HG03439 (cell line): ENCODE measurements around the gene PRR19.
"Not testable (repeated sequence)": the region's sequence is repeated elsewhere in the genome, so short reads cannot be mapped to it uniquely, and the experiment has no call there.

Source experiments
- ATAC-seq: cut with Tn5 transposase; IDR thresholded peaks from one replicate; pipeline ENCODE4 v1.9.1; 2021; ENCODE audit warnings: mild to moderate bottlenecking, moderate library complexity; ENCODE audit not compliant: unreplicated experiment

Gene PRR19, protein sequence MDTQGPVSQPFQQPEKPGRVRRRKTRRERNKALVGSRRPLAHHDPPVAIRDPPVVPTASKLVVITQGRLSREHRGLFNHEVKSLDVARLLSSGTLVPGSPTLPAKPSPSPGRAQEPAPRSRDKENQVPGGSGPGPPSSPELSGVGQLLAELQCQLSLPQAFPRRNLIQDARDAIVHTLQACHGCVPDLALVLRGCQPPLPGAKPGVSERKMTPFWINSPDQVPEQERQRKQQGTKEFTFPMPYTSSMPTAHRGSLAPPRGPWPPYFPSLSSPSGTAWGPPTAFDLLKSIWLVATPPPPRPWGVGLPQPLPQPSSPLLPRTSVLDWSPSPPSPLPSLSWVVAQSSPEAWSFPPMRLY

DNA sequence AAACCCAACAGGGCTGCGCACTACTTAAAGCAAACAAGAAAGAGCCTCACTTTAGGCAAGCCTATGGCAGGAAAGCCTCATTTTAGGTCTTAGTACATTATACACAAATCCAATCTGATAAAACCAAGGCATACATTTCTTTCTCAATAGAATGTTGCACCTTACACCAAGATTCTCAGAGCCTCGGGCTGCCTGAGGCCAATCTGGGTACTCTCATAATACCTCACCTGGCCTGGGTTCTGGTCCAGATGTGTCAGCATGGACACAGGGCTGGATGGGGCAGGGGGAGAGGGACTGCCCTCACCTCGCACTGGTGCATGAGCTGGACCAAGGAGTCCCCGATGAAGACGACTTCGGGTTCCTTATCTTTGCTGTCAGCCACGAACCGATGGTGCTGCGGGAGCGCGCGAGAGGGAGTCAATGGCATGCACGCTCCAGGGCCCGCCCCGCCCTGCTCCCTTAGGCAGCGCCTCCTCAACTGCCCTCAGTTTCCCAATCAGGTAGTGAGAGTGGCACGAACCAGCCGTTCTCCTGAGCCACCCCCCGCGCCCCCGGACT is at the start of gene PRR19:
Gene PRR19 (plus strand): TSS at position 487 of the 558 bp plus-strand sequence. CDS start 7,453 bp downstream, outside the sequence.
- no peak for ATAC-seq

DNA sequence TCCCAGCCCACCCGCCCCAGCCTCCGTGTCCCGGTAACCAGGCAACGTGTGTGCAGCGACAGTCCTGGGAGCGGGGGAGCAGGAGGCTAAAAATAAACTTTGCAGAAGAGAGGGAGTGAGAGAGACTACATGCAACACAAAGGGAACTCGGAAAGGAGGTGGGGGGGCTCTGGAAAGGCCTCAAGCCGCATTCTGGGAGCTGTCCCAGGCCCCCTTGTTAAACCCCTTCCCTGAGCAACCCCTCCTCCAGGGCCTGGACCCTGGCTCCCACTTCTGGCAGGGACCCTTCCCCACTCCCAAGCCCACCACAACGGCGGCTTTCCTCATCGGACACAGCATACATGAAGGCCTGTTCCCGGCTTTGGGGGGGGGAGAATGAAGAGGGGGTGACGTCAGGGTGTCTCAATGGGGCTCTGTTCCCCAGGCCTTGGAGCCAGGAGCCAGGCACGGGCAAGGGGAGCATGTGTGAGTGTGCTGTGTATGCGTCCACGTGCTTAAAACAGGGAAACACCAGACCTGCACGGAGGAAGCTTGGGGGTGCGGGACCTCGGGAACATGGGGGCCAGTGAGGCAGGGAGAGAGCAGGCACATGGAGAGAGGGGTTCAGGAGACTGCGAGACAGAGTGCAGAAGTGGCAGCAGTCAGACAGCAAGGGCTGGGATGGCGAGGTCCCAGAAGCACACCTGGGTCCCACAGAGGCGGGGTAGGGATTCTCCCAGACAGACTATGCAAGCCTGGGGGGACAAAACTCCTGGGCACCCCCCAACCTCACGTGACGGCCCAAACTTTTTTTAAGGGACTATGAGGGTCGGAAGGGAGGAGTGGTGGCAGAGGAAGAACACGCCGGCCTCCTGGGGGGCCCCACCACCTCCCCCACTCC is 49.3 kb upstream of the PRR19 start:
- ATAC-seq: no peak

DNA sequence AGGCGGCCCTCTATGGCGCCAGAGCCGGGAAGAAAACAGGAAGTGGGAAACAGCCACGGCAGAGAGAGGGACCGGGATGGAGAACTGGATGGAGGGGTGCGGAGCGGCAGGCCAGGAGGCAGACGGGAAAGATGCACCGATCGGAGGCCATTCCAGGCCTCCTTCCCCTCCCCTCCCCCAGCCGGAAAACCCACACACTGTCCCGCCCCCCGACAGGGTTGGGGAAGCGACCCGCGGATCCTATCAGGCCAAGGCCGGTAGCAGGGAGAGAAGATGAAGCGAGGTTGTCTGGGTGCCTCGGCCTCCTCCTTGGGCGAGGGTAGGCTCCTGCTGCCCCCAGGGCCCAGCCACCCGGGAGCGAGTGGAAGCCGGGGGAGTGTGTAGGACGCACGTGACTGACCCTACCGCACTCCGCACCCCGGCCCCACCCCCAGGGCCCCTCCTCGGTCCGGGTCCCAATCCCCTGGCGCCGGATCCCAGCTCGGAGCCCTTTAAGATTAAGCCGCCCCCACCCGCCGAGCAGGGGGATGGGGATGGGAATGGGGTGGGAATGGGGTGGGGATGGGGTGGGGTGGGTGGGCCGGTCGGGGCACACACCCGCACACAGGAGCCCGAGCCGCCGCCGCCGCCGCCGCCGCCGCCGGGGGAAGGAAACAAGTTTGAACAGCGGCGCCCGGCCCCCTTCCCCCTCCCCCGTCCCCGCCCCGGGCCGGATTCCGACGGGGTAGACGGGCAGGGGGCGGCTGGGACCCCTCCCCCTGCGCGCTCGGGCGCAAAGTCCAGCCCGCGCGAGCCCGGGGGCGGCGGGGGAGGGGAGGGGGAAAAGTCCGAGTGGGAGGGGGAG is 48.5 kb upstream of the PRR19 start:
- ATAC-seq: peak; percentile 14

DNA sequence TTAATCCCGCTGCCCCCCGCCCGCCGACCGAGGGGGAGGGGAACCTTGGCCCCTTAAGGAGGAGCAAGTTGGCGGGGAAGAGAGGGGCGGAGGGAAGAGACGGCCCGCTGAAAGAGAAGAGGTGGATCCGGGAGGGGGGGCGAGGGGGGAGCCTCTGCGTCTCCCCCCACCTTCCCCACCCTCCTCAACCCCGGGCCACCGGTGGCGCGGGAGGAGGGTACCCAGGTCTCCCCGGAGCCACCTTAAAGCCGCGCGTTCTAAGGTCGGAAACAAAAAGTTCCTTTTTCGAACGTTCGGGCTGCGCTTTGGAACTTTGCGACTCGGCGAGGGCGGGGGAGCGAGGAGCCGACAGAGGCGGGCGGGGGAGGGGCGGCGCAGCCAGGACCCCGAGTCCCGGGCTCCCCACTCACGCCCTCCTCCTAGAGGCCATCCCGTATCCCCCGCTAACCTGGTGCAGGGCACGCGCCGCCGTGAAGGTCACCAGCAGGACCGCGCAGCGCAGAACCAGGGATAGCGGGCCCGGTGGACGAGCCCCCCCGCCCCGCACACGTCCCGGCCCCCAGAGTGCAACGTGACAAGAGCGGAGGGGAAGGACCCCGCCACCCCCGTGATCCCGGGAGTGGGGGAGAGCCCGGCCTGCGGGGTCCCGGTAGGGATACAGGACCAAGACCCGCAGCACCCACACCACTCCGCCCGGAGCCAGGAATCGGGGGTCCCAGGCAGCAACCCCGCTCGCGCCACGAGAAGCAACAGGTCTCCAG is 47.7 kb upstream of the PRR19 start:
- peak; percentile 31 for ATAC-seq

DNA sequence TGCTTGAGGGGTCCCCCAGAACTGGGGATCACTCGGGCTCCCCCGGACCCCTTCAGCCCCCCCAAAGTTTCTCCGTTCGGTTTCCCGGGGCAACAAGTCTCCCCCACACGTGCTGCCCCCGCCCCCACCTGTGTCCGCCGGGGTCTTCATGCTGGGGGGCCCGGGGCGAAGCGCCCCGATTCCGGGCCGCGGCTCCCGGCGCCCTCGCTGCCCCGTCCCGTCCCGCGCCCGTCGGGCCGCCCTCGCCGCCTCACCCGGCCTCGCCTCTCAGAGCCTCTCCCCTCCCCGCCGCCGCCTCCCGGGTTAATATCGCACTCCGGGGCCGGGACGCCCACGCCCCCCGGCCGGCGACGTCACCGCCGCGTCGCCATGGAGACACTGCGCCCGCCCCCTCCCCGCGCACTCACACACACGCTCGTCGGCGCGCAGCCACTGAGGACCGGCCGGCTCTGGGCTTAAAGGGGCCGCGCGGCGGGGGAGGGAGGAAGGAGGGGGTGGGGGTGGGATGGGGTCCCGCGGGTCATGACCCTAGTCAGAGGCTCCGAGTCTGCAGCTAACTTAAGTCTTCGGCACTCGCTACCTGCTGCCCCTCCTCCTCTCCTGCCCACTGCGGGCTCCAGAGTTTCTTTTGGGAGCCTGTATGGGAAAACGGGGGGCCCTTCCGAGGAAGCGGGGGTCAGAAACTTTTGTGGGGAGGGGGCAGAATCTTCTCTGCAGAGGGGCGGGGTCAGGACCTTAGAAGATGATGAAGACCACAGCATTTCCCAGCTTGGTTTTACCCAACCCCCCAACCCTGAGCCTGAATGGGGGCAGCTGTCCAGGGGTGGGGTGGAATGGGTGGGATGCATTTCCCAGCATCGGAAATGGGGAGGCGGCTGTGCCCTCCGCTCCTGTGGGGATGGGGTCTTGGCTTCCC is 46.8 kb upstream of the PRR19 start, which contains the start of gene ERF:
Gene ERF (minus strand): TSS at position 279 of the 916 bp plus-strand sequence. CDS start 129 bp downstream, at position 150.
- ATAC-seq: peak; percentile 66

DNA sequence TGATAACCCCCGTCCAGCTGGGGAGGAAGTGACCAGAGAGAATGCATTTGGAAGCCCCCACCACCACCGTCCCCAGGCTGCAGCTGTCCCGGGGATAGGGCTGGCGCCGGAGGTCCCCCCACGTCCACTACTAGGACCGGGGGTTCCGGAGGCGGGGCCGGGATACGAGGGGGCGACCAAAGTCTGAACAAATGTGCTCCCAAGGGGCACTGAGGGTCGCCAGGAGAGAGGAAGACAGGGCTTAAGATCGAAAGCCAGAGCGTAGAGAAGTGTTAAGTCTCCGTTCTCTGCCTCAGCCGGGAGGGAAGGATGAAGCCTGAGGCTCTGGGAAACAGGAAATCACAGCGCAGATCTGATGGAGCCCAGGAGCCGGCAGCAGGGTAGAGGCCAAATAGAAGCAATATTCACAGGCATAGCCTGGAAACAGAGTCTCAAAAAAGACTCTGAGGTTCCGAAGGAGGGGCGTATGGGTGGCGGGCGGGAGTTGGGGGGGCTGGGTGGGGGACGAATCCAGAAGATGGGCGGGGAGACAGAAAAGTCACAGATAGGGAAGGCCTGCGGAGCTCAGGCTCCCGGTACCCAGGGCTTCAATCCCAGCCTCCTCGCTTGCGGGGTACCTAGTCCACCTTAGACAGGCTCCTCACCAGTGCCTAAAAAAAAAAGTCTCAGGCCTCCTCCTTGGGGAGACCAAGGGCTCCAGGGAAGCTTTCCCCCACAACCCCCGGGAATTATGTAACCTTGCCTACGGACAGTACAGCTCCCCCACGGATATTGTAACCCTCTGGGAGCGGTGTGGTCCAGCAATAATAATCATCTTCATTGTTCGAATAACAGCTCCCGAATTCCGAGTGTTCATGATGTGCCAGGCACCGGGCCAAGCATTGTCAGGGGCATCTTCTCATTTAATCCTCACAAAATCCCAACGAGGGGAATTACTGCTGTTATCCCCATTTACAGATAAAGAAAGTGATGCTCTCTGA is 45.9 kb upstream of the PRR19 start:
- no peak for ATAC-seq

DNA sequence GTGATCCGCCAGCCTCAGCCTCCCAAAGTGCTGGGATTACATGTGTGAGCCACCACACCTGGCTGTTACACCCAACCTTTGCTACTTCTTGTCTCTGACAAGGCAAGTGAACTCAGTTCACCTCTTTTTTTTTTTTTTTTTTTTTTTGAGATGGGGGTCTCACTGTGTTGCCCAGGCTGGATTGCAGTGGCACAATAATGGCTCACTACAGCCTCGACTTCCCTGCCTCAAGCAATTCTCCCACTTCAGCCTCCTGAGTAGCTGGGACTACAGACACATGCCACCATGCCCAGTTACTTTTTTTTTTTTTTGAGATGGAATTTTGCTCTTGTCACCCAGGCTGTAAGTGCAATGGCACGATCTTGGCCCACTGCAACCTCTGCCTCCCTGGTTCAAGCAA is 44.1 kb upstream of the PRR19 start:
- not testable (repeated sequence) for ATAC-seq

DNA sequence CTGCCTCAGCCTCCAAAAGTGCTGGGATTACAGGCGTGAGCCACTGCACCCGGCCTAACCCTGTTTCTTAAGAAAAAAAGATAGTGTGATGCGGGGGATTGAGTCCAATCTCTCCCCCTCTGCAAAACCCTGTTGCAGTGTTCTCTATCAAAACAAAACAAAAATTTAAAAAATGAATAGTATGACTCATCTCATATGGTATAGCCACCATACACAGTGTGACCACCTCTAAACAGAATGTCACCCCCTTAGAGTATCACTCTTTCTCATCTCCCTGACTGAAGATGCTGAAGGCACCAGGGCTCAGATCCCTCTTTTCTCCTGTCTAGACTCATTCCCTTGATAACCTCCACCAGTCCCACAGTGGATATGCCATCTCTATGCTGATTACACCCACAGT is 40.2 kb upstream of the PRR19 start:
- no peak for ATAC-seq

DNA sequence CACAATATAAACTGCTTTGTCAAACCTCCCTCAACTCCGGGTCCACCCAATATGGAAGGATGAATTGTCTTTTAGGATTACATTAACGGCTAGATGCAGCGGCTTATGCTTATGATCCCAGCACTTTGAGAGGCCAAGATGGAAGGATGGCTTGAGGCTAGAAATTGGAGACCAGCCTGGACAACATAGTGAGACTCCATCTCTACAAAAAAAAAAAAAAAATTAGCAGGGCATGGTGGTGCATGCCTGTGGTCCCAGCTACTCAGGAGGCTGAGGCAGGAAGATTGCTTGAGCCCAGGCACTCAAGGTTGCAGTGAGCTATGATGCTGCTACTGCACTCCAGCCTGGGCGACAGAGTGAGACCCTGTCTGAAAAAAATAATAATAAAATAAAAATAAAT is 35.8 kb upstream of the PRR19 start:
- not testable (repeated sequence) for ATAC-seq

DNA sequence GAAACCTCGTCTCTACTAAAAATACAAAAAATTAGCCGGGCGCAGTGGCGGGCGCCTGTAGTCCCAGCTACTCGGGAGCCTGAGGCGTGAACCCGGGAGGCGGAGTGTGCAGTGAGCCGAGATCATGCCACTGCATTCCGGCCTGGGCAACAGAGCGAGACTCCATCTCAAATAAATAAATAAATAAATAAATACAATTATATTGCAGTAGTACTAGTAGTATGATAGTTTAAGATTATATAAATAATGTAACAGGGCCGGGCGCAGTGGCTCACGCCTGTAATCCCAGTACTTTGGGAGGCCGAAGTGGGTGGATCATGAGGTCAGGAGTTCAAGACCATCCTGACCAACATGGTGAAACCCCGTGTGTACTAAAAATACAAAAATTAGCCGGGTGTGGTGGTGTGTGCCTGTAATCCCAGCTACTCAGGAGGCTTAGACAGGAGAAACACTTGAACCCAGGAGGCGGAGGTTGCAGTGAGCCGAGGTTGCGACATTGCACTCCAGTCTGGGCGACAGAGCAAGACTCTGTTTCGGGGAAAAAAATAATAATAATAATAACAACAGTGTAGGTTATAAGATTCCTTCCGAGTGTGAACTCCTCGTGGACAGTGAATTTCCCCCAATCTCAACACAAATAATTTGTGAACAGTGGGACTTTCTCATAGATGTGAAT is 34.9 kb upstream of the PRR19 start:
- ATAC-seq: not testable (repeated sequence)

DNA sequence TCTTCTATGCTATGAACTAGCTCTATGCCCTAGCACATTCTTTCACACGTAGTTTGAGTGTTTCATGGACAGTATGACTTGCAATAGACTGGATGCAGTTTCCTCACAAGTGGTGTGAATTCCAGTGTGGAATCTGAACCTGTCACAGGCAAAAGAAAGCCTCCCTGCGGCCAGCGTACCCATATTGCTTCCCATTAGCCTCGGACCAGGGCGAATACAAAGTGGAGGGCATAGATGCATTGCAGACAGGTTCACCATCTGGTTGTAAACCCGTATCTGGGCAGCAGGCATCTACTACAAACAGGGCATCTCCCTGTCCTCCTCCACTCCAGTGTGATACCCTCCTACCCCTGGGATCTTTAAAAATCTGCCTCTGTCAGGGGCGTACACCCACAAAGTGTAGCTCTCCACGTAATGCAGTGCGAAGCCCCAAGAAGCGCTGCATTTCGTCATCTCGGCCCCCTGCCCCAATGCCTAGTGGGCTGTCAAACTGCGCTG is 34.2 kb upstream of the PRR19 start:
- ATAC-seq: no peak

DNA sequence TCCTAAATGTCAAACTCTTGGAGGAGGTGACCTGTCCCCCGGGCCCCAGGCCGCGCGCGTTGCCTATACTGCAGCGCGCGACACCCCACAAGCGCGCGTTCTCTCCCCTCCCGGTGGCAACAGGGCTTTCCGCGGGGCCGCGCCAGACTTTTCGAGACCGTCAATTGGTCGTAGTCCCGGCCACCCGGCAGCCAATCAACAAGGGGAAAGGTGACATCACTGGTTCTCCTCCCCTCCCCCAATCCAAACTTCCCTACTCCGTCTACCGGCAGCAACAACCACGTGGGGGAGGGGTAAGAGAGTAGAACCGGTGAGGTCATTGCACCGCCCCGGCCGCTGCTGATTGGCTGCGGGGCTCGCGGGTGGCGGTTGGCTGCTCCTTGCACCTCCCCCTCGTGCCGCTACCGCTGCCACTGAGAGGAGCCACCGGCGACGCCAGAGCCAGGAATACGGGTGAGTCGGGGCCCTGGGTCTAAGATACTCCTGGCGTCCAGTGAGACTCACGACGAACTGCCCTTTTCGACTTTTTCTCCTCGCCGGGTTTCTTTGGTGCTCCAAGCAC is 33.7 kb upstream of the PRR19 start:
- peak; percentile 58 for ATAC-seq

DNA sequence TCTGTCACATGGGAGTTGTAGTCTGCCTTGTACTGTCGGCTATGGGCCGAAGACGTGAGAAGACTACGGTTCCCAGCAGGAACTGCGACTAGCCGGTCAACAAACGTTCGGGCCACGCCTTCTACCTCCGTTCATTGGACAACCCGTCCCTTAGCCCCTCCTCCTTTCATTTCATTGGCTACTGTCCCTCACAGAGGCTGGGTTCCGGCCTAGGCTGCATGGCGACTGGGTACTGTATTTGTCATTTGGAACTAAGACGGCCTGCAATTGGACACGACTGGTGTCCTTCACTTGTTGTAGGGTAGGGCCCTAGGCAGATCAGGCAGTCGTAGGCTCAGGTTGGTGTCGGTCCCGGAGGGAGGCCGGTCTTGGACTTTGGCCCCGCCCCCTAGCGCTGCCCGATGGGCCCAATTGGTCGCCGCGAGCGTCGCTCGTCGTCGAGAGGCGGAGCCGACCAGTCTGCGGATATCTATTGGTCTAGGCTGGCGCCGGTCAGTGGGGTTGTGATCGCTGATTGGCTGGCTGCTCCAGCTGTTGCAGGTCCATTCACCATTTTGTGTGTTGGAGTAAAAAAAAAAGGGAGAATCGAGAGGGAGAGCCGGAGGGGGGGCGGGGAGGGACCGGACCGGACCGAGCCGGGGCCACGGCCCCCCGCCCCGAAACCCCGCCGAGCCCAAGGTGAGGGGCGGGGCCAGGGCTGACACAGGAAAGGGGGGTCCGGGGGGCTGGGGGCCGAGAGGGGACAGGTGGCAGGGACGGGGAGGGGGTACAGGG is 33.0 kb upstream of the PRR19 start, which contains the start of gene CIC:
Gene CIC (plus strand): TSS at position 549 of the 774 bp plus-strand sequence. CDS start 2,532 bp downstream, outside the sequence.
- ATAC-seq: peak; percentile 76

DNA sequence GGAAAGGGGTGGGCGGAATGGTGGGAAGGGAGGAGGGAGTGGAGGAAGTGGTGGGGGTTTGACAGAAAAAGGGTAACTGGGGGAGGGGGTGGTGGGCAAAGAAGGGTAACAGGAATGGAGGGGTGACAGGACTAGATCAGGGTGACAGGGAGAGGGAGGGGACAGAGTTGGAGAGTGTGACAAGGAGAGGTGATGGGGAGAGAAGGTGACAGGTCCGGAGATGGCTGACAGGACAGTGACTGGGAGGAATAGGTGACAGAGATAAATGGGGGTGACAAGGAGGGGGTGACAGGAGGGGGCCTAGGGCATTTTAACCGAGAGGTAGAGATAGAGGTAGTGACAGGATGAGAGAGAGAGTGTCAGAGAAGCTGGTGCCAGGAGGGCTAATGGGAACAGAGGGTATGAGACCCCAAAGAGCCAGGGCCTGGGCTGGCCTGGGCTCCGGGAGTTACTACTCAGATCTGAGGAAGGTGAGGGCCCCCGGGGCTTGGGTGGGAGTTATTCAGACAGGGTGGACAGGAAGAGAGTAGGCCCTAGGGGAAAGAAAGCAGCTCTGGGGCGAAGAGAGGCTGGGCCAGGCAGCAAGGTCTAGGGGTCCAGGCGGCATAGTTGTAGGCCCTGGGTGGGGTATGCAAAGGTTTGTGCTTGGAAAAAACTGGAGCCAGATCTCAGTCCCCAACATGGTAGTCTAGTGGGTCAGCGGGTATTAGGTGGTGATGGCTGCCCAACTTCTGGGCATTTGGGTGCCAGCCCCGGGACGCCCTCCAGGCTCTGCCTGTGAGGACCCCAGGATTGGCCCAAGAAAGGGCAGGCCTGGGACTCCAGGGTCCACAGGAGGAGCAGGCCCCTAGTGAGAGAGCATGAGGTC is 32.2 kb upstream of the PRR19 start:
- ATAC-seq: no peak
